ENCODE data around the gene MCM7. TPM values are rescaled to one million over a fixed set of nuclear protein-coding genes. Genes with fewer than 3 reads are reported as not detected.

MCM7 gene
- total and polyA plus RNA-seq, 2 of the 4 experiments (the other 2 are of a cell fraction): 104 to 137 TPM

DNA sequence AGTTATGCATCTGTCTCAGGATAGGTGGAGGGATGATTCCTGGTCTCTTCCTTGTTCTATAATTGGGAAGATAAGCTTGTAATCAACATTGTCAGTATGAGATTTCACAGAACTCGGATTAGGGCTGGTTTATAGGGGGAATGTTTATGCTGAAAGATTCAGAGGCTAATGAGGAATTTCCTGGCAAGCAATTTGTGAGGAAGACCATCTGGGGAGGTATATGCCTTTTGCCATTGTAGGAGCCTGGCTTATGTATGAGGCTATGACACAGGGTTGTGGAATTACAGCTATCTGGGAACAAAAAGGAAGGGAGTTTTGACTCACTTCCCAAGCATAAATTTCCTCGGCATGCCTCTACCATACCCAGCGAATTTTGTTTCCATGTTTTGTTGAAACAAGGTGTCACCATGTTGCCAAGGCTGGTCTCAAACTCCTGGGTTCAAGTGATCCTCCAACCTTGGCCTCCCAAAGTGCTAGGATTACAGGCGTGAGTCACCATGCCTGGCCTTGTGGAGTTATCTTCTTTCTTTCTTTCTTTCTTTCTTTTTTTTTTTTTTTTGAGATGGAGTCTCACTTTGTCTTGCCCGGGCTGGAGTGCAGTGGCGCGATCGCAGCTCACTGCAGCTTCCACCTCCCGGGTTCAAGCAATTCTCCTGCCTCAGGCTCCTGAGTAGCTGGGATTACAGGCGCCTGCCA is 14.0 kb downstream of the MCM7 start:
- peak overlapping the region; percentile 87 for H2AK9ac ChIP-seq (replicated peaks; ENCODE audit: low read depth, low read length, poor library complexity)
- no TSS peak for BruUV-seq (replicated peaks)
- peak overlapping the region; percentile 97 for H2BK5ac ChIP-seq (ENCODE audit: low read depth, low read length, poor library complexity, severe bottlenecking)
- WGBS, 2 experiments (ENCODE audit: extremely low coverage in 2 of 2, insufficient read length in 1 of 2): no CpG with 5 or more reads among the region's 10 CpGs
- TF ChIP-seq SMC3 (IDR thresholded peaks at IDR 0.05; ENCODE audit: low read depth, low read length): no peak
- peak; percentile 55 for TF ChIP-seq FOS (IDR thresholded peaks at IDR 0.05; ENCODE audit: low read depth, low read length)
- peak; percentile 51 for TF ChIP-seq RCOR1 (IDR thresholded peaks at IDR 0.05; ENCODE audit: insufficient replicate concordance, low read length)
- TF ChIP-seq BHLHE40 (IDR thresholded peaks at IDR 0.05; ENCODE audit: low read depth, low read length): no peak
- TF ChIP-seq RFX5 (IDR thresholded peaks at IDR 0.05; ENCODE audit: low read depth, low read length): no peak
- 0 out of 2 replicates have a peak, but pooled peaks have one; percentile 40 for TF ChIP-seq MAFK (IDR thresholded peaks at IDR 0.05; ENCODE audit: low read depth, low read length)
- no peak for TF ChIP-seq CEBPB (IDR thresholded peaks at IDR 0.05; ENCODE audit: low read depth, low read length)
- TF ChIP-seq MXI1 (IDR thresholded peaks at IDR 0.05; ENCODE audit: borderline replicate concordance, low read depth, low read length): no peak
- H3K9me3 ChIP-seq (ENCODE audit: control insufficient read depth, insufficient read depth, low read length): no peaks in the 10 kb centered on the region
- intact Hi-C loops (cut with micrococcal nuclease): loop anchor here (2.0 kb wide), 1 partner anchor 70 kb away; no protein-coding TSS in a partner anchor
- peaks cover 21% of the 10 kb centered on the region for H3K4me1 ChIP-seq (ENCODE audit: control insufficient read depth, insufficient read depth, low read length)
- peak overlapping the region; percentile 96 for H4K91ac ChIP-seq (ENCODE audit: insufficient read depth, low read depth, low read length)
- H3K27ac ChIP-seq (ENCODE audit: insufficient read depth, low read length): peak overlapping the region; percentile 100
- peak overlapping the region; percentile 100; the same call in 1 of the 2 replicates for H2BK20ac ChIP-seq (ENCODE audit: low read depth, low read length)
- dilution Hi-C loops (cut with HindIII; ENCODE audit: low sequenced_read_pairs, unreplicated experiment): no loop called here
- peak overlapping the region; percentile 94; the same call in 1 of the 3 replicates for H2BK15ac ChIP-seq (ENCODE audit: low read depth, low read length)
- peak overlapping the region; percentile 100 for H4K5ac ChIP-seq (ENCODE audit: low read depth, low read length)
- H3K27me3 ChIP-seq (ENCODE audit: control insufficient read depth, insufficient read depth, low read length): no peaks in the 10 kb centered on the region
- ChIA-PET POLR2A (ENCODE audit: unreplicated experiment) (interaction anchor here (0.8 kb wide), 1 partner anchor 14 kb away, joined by 3 read pairs; the partner anchor contains the start of gene MCM7), CTCF (interaction anchor here (0.6 kb wide), 1 partner anchor 638 kb away, joined by 3 read pairs; no protein-coding TSS in a partner anchor)
- no peak overlapping the region for H3K9ac ChIP-seq (ENCODE audit: low read depth, low read length)
- H3K56ac ChIP-seq (ENCODE audit: extremely low read depth, insufficient read depth, low read length): peak overlapping the region; percentile 72
- ATAC-seq (ENCODE audit: low read depth) (peak; percentile 62), DNase-seq (peak; percentile 99)
- peak overlapping the region; percentile 97 to 100 for H4K8ac ChIP-seq (ENCODE audit: low read depth in 2 of 2, low read length in 2 of 2)
- in situ Hi-C loops (cut with MboI; ENCODE audit: low sequenced_read_pairs): no loop called here
- H3K4me3 ChIP-seq (ENCODE audit: insufficient read depth, low read depth, low read length): no peak overlapping the region
- peak overlapping the region; percentile 93; the same call in 1 of the 2 replicates for H3K23ac ChIP-seq (ENCODE audit: low read depth, low read length)
- peaks cover 22 to 44% of the 10 kb centered on the region in 2 experiments for H3K79me1 ChIP-seq (ENCODE audit: low read depth in 1 of 2, low read length in 2 of 2)
- peak overlapping the region; percentile 98 for H3K4ac ChIP-seq (ENCODE audit: low read depth, low read length)
- H3K36me3 ChIP-seq (ENCODE audit: control insufficient read depth, insufficient read depth, low read length): peaks cover 20% of the 10 kb centered on the region
- H3K18ac ChIP-seq (ENCODE audit: low read depth, low read length): peak overlapping the region; percentile 98
- H2BK120ac ChIP-seq (ENCODE audit: low read depth, low read length): peak overlapping the region; percentile 99
- H4K20me1 ChIP-seq (ENCODE audit: insufficient read depth, low read length): peaks cover 15% of the 10 kb centered on the region; the same call in 1 of the 2 replicates
- H3K14ac ChIP-seq (replicated peaks; ENCODE audit: low read depth, low read length): peak overlapping the region; percentile 97
- H2AK5ac ChIP-seq (ENCODE audit: low read depth, low read length): peak overlapping the region; percentile 98
- peaks cover 18% of the 10 kb centered on the region for H3K9me1 ChIP-seq (ENCODE audit: insufficient read depth, low read length)
- H3K4me2 ChIP-seq (ENCODE audit: low read depth, low read length): peak overlapping the region; percentile 52
- H2AFZ ChIP-seq (replicated peaks; ENCODE audit: low read length, poor library complexity): no peak overlapping the region
